ENCODE measurements around the gene MALT1.

DNA sequence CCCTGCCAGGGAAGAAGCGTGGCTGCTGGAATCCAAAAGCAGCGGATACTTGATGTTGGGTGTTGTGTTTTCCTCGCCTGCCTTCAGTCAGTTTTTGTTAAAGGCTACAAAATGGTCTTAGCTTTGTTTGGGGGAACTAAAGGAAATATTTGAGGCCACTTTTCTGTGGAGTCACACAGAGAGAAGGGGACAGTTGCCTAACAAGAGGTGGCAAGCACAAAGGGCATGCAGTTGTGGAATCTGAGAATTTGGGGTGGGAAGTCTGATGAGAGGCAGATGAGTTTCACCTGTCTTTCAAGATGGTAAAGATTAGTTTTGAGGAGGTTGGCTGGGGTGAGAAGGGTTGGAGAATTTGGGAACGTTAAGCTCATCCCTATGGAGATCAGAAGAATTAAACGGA, 2.9 kb downstream of the MALT1 start:
- TF ChIP-seq CTCF (IDR thresholded peaks at IDR 0.05) (no peak), ZFX (IDR thresholded peaks at IDR 0.05; ENCODE audit: borderline replicate concordance) (no peak)
